ENCODE measurements around the gene CEP78.

CEP78 gene

DNA sequence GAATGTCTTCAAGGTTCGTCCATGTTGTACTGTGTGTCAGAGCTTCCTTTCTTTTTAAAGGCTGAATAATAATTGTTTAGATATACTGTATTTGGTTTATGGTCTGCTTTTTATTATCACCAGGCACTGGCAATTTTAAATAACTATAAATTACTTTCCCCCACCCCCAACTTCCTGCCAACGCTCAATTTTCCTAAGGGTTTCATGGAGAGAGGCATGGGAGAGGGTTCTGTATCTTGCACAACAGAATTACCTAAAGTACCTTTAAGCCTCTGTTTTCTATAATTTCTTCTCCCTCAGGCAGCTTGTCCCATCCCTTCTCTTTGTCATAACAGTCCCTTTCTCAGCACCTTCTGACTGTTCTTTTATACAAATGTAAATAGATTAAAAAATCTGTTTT, 71.5 kb downstream of the CEP78 start:
- DNase-seq (ENCODE audit: low spot score): no peak

DNA sequence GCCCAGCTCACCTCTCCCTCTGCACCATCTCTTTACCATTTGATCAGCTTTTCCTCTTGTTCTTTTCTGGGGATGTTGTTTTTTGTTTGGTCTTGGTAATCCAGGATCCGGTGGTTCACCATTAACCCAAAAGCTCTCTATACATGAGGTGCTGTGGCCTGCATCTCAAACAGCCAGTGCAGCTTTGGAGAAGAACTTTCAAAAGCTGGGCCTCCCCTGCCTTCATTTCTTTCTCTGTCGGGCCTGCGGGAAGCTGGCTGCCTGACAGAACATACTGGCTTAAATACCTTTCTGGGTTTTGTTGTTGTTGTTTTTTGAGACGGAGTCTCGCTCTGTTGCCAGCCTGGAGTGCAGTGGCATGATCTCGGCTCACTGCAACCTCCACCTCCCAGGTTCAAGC, 73.2 kb downstream of the CEP78 start:
- DNase-seq (ENCODE audit: low spot score): no peak

DNA sequence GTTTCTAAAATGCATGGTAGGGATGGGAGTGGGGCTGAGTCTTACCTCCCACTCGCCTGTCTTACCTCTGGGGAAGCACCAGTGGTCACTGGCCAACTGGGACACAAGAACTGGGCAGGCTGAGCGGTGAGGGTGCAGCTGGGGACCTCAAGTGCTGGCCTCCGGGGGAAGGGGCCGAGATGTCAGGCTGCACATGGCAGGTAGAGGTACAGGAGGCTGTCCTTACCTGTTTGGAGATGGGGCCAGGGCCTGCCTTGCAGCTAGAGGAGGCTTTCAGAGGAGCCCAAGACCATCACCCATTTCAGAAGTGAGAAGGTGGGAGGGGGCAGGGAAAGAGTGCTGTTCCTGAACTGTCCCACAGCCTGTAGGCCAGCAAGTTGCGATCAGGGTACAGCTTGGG, 75.2 kb downstream of the CEP78 start:
- DNase-seq (ENCODE audit: low spot score): no peak

DNA sequence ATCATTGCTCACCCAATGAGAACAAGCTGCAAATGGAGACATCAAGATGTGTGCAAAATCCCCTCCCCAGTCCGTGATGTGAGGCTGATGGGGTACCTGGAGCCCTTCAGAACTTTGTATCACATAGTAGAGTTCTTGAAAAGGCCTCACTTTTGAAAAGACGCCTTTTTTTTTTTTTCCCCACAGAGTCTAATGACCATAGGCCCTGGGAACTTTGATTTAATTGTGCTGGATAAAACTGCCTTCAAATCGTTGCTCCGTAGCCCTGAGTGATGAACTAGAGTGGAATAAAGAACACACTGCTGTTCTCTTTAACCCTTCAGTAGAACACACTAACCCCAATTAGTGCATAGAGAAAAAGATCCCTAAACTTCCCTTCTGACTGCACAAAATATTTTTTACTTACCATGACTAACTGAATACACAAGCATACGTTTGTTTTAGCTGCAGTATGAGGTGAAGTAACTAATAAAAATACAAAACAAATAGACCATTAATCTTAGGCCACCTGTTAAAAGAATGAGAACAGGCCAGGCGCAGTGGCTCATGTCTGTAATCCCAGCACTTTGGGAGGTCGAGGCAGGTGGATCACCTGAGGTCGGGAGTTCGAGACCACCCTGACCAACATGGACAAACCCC, 76.1 kb downstream of the CEP78 start:
- DNase-seq (ENCODE audit: low spot score): no peak

DNA sequence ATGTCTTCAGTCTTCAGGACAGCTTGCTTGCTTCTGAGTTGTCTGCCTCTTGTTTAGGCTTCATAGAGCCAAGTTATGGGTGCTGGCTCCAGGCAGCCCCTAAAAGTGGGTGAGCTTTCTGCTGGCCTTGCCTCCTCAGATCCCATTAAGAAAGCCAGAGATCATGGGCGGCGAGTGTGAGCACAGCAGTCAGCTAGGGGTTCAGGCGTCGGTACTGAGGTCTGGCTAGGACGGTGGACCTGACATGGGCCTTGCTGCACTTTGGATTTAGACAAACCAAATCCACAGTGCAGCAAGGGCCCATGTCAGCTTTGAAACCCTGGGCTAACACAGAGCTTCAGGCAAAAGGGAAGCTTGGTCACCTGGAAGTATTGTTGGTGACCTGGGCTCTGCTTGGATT, 78.7 kb downstream of the CEP78 start:
- no peak for DNase-seq (ENCODE audit: low spot score)

DNA sequence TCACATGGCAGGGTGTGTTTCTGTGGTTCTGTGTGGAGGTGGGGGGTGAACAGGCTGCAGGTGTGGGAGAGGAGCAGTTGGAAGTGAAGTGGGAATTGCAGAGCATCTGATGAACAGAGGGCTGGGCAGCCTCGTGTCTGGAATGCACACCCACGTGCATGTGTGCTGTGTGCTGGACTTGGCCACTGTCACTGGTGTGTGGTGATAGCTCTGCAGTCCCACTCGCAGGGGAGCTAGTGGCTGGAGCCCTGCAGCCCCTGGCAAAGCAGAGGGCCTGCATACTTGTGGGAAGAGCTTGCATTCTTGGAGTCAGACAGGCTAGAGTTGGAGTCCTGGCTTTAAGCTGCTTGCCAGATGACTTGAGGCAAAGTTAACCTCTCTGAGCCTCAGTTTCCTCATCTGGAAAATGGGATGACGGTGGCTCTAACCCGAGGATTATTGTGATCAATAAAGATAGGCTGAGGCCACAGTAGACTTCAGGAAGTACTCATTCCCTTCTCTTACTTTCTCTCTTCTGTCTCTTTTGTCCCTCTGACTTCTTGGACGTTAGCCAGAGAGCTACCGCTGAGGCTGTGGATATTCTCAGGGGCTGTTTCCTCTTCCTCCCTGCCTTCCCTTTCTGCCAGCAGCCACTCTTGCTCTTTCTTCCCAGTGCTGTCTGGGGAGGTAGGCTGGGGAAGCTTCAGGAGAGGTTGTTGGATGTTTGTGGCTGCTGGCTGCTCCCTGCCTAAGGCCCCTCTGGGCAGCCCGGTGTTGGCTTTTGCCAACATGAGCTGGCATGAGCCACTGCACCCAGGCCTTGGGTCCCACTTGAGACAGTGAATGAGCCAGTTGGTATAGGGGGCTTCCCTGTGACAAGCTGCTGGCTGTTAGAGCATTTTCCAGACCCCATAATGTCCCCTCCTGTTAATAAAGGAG, 79.3 kb downstream of the CEP78 start:
- DNase-seq (ENCODE audit: low spot score): no peak

DNA sequence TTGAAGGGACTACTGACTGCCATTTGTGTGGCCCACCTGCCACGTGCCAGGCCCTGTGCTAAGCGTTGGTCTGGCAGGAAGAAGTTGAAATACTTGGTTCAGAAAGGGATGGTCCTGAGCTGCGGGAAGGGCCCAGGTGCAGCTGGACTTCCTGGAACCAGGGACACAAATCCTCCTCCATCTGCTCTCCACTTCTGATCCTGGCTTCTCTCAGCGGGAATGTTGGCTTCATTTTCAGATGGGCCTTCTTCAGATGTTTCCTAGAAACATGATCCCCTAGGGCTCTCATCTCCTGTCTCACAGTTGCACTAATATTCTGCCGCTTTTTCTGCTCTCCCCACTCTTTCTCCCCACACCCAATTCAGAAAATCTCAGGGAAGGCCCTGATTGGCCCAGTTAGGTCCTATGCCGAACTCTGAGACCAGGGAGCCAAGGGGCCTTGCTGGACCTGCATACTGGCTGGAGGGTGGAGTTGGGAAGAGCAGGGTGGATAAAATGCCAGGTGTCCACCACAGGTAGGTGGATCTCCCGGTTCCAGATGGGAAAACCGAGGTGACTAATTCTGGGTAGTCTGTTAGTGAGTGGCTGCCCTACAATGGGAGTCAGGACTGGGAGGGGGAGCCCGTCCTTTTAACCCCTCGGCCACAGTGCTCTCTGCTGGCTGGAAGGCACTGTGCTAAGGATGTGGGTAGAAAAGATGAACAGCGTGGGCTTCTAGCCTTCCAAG, 80.5 kb downstream of the CEP78 start:
- DNase-seq (ENCODE audit: low spot score): no peak

DNA sequence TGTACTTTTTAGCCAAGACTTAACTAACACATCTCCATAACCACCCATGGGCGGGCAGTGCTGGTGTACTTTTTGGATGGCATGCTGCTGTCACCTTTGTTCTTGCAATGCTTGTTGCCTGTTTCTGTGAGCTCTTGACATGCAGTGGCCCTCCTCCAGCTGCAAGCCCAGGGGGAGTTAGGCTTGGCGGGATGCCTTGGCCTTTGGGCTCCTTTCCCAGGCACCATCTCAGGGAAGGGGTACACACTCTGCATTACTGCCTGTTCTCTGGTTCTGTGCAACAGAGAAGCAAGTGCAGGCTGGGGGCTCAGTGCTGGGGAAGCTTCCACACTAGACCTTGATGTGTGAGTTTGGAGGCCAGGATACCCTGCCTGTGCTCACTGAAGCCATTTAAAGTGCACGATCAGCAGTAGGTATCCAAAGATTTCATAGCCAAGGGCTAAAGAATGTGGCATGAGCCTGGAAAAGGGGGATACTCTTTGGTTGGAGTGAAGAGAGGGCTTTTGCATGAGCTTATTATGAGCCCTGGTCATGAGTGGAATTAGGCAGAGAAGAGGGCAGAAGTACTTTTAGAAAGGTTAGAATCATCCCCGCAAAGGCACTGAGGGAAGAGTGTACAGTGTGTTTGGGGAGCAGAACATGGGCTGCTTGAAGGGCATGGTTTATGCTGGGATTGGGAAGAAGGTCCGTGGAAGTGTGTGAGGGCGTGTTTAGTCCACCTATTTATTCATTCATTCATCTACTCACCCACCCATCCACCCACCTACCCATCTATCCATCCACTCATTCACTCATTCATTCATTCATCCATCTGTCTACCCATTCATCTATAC, 83.5 kb downstream of the CEP78 start:
- no peak for DNase-seq (ENCODE audit: low spot score)

DNA sequence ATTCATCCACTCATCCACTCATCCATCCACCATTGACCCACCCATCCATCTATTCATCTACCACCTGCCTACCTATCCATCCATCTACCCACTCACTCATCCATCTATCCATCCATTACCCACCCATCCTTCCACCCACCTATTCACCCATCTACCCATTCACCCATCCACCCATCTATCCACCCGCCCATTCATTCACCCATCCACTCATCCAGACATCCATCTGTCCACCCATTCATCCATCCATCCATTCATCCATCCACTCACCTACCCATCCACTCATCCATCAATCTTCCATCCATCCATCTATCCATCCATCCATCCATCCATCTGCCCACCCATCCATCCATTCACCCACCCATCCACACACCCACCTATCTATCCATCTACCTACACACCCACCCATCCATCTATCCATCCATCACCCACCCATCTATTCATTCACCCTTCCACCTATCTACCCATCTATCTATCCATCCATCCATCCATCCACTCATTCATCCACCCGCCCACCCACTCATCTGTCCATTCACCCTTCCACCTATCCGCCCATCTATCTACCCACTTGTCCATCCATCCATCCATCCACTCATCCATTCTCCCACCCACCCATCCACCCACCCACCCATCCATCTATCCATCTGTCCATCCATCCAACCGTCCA, 84.3 kb downstream of the CEP78 start:
- DNase-seq (ENCODE audit: low spot score): no peak

DNA sequence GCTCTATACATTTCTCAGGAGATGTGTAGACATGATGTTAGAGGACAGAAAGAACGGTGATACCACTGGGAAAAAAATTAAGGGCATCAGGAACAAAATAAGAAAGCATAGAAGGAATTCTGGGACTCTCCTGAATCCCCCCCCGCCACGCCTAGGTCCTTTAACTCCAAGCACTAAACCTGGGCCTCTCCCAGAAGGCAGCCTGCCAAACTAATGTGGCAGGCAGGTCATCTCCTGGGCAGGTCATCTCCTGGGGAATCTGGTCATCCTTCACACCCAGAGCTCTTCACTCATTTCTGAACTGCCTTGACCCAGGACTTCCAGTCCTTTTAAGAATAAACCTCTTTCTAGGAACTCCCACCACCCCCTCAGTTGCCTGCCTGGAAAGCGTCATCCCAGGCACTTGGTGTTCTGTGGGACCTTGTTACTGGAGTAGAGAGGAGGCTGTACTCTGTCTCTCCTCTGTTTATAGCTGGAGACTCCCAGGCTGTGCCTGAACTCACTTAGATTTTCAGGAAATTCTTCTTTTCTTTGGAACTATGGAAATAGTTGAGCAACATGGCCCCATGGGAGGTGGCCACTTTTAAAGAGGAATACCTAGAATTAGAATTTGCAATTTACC, 85.1 kb downstream of the CEP78 start:
- DNase-seq (ENCODE audit: low spot score): no peak

DNA sequence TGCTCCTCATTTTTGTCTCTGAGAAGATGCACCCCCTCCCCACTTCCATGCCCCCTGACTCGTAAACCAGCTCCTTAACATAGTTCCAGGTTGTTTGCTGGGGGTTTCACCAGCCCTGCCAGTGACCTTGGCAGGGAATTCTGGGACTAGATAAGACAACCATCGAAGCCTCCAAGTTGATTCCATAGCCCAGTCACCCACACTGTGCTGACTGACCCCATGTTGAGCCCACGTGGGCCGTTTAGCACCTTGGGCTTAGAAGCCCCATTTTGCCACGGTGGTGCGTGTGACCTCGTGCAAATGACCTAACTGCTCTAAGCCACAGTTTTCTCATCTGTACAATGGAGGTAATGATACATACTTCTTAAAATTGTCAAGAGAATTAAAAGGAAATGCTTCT, 85.6 kb downstream of the CEP78 start:
- no peak for DNase-seq (ENCODE audit: low spot score)

DNA sequence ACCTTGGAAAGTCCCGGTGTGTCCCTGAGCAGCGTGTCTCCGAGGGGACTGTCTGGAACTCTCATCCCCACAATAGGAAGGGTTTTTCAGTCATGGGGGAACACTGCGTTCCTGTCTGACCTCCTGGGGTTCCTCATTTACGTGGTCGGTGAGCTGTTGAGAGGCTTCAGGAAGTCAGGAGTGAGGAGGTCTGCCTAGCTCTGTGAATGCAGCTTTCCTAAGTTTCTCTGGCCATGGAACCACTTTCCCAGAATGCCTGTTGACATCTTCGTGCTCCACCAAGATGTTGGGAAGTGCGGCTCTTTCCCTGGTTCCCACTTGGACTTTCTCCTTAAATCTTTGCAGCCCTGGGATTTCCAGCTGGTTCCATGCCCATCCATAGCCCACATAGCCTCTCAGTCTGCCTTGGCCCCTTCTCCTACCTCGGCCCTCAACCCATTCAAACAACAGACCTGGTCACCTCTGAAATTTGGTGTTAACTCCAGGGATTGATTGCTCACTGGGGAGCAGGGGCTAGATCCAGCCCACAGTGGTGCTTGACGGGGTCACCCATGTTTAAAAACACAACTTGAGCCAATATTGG, 88.3 kb downstream of the CEP78 start:
- DNase-seq (ENCODE audit: low spot score): no peak

DNA sequence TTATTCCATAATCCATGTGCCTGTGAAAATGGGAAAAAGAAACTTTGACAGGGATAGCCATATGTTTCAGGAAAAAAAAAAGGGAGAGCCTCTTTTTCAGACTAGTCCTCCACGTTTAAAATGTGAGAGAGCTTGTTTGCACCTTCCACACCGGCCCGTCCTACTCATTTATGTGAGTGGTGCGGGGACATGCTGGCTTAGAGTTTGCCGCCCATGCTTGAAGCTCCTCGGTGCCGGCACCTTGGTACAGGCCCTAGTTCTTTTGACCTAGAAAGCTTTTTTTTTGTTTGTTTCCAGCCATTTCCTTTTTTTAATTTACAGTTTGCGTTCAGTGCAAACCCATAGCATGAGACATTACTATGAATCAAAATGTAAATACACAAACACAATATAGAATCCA, 88.8 kb downstream of the CEP78 start:
- DNase-seq (ENCODE audit: low spot score): no peak

DNA sequence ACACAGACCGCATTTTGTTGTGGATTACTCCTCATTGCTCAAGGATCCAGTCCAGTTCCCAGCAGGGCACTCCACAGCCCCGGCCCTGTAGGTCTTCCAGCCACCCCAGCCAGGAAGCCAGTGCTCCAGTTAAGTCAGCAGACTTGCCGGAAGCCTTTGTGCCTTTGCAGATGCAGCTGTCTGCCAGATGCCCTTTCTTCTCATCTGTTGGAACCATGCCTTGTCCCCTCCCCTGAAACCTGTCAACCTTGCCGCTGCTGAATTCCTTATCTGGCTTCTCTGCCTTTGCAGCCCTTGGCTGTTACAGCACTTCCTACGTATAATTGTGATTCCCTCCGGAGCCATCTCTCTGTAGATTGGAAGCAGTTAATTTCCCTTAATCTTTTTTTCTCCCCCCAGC, 89.5 kb downstream of the CEP78 start:
- DNase-seq (ENCODE audit: low spot score): no peak

DNA sequence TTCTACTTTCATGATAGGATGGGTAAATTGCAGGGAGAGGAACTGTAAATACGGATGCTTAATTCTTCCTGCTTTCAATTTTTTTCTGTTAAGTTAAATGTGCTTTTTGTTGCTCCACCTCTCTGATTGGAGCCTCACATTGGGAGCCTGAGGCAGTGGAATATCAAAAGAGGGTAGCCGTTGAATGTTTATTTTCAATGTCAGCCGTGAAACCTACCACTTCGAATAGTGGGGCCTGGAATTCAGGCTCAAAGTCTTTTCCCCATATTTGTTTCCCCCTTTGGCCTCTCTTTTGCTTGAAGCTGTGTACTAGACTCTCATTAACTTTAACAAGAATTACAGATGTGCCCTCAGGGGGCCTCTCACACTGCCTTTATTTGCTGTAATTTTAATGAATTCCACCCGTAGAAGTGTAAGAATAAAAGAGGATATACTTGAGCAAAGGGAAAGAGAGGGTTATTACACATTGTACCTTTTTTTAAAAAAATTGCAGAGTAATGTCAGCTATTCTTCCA, 90.0 kb downstream of the CEP78 start:
- DNase-seq (ENCODE audit: low spot score): no peak

DNA sequence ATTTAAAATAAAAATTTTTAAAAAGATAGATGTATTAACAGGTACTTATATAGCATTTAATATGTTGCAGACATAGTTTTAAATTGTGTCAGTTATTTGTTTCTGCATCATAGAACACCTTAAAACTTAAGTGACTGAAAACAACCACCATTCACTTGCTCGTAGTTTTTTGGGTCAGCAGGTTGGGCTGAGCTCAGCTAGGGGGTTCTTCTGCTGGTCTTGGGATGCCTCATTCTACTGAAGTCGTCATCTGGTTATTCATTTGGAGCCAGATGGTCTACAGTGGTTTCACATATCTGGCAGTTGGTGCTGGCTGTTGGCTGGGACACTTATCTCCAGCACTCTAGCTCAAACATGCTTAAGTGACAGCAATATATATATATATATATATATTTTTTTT, 90.7 kb downstream of the CEP78 start:
- no peak for DNase-seq (ENCODE audit: low spot score)

Measured in RKO (cell line).